PC-9 (cell line): ENCODE results near the gene WNK1. TPM values are rescaled to one million over a fixed set of nuclear protein-coding genes. Genes with fewer than 3 reads are reported as not detected.

Experiments used
- BruUV-seq: library from RNA; stranded (reverse); fragments of 400-500 nt; replicated peaks from 2 replicates; lab custom pipeline; 2021; lab: Mats Ljungman, UMichigan
- CTCF ChIA-PET: fragments of 300-600 bp; sonication (Branson Sonifier 250); formaldehyde crosslinking; loops from one replicate; lab custom pipeline; 2022; ENCODE audit warnings: antibody characterized with exemption; lab: Charles Lee
- POLR2A ChIA-PET: fragments of 300-600 bp; sonication (Branson Sonifier 250); formaldehyde crosslinking; loops from one replicate; lab custom pipeline; 2022; ENCODE audit warnings: antibody characterized with exemption; ENCODE audit not compliant: unreplicated experiment; lab: Charles Lee
- DNase-seq, 2 experiments: peaks; one replicate each; pipeline versions ENCODE4 v3.0.0 to v3.0.0-alpha.2; 2015 to 2022; ENCODE audit warnings: mixed read lengths in 1 of 2
- H2AFZ ChIP-seq: fragments of 200-600 bp; sonication (generic); 2 replicates; pipeline ENCODE4 v1.8.1; 2017; ENCODE audit warnings: antibody characterized with exemption
- H3F3A ChIP-seq: fragments of 200-600 bp; sonication (generic); 2 replicates; pipeline ENCODE4 v1.8.1; 2017; ENCODE audit warnings: antibody characterized with exemption, mild to moderate bottlenecking, low read depth; ENCODE audit not compliant: insufficient read depth
- H3K27ac ChIP-seq: fragments of 200-600 bp; sonication (generic); 2 replicates; pipeline ENCODE4 v1.6.1; 2016; ENCODE audit warnings: mixed run types
- H3K27me3 ChIP-seq: fragments of 200-600 bp; sonication (generic); 2 replicates; pipeline ENCODE4 v1.6.1; 2016; ENCODE audit warnings: low read depth, mixed run types; ENCODE audit not compliant: insufficient read depth
- H3K36me3 ChIP-seq: fragments of 200-600 bp; sonication (generic); 2 replicates; pipeline ENCODE4 v1.6.1; 2016; ENCODE audit warnings: low read depth, mixed run types
- H3K4me1 ChIP-seq: fragments of 200-600 bp; sonication (generic); replicated peaks from 2 replicates; pipeline ENCODE4 v1.6.1; 2016; ENCODE audit warnings: mixed run types; ENCODE audit not compliant: insufficient read depth
- H3K4me2 ChIP-seq: fragments of 200-600 bp; sonication (generic); 2 replicates; pipeline ENCODE4 v1.6.1; 2017; ENCODE audit warnings: mixed run types
- H3K4me3 ChIP-seq: fragments of 200-600 bp; sonication (generic); 2 replicates; pipeline ENCODE4 v1.6.1; 2016; ENCODE audit warnings: mixed run types
- H3K79me2 ChIP-seq: fragments of 200-600 bp; sonication (generic); 2 replicates; pipeline ENCODE4 v1.6.1; 2017; ENCODE audit warnings: low read depth, mixed run types
- H3K9me2 ChIP-seq: fragments of 200-600 bp; sonication (generic); 2 replicates; pipeline ENCODE4 v1.8.1; 2017; ENCODE audit warnings: mild to moderate bottlenecking; ENCODE audit not compliant: insufficient read depth
- H3K9me3 ChIP-seq: fragments of 200-600 bp; sonication (generic); 2 replicates; pipeline ENCODE4 v1.8.1; 2016; ENCODE audit warnings: low read depth; ENCODE audit not compliant: insufficient read depth
- H4K20me1 ChIP-seq: fragments of 200-600 bp; sonication (generic); 2 replicates; pipeline ENCODE4 v1.8.1; 2017; ENCODE audit not compliant: insufficient read depth
- CTCF ChIP-seq: fragments of 200-600 bp; sonication (generic); conservative IDR thresholded peaks from 2 replicates; pipeline ENCODE4 v1.6.1; 2017; ENCODE audit warnings: mixed run types, antibody characterized with exemption, mild to moderate bottlenecking, moderate library complexity
- EZH2 ChIP-seq: fragments of 200-600 bp; sonication (generic); IDR thresholded peaks from 2 replicates; pipeline ENCODE4 v1.8.0; 2017; ENCODE audit warnings: antibody characterized with exemption, low read depth
- intact Hi-C: fragments of 100-400 bp; cut with micrococcal nuclease; formaldehyde crosslinking; loops from one replicate; pipeline ENCODE4 v1.10.0; 2022; ENCODE audit not compliant: unreplicated experiment
- total RNA-seq: library from RNA; stranded (reverse); gene quantifications from 2 replicates; pipeline ENCODE4 v1.2.3, GENCODE V29; 2021

The WNK1 gene
- total RNA-seq, 1 experiment from 2014 or later = 142 TPM

GRCh38 chr12:739349-739748 is 13.0 kb upstream of the WNK1 start:
- H3K27me3 ChIP-seq = no peaks in the 10 kb centered on the region
- H3K9me3 ChIP-seq = no peaks in the 10 kb centered on the region
- H3K4me1 ChIP-seq = no peaks in the 10 kb centered on the region
- no peak overlapping the region for H3K4me2 ChIP-seq
- no peak overlapping the region for H3K4me3 ChIP-seq
- no peaks in the 10 kb centered on the region for H4K20me1 ChIP-seq
- H3K27ac ChIP-seq = no peak overlapping the region
- H2AFZ ChIP-seq = no peak overlapping the region
- ChIA-PET CTCF (no interaction called here), POLR2A (no interaction called here)
- intact Hi-C loops = no loop called here
- no peaks in the 10 kb centered on the region for H3K36me3 ChIP-seq
- no TSS peak for BruUV-seq
- H3F3A ChIP-seq = no peaks in the 10 kb centered on the region
- DNase-seq = no peak
- peaks cover 4% of the 10 kb centered on the region; the same call in 1 of the 2 replicates for H3K9me2 ChIP-seq
- no peak for TF ChIP-seq EZH2
- no peak for TF ChIP-seq CTCF
- H3K79me2 ChIP-seq = no peaks in the 10 kb centered on the region

GRCh38 chr12:740921-741320 is 11.5 kb upstream of the WNK1 start:
- ChIA-PET CTCF (interaction anchor here (0.6 kb wide), 1 partner anchor 276 kb away, joined by 7 read pairs; no protein-coding TSS in a partner anchor), POLR2A (interaction anchor here (0.5 kb wide), 1 partner anchor 13 kb away, joined by 11 read pairs; no protein-coding TSS in a partner anchor)
- H3K4me2 ChIP-seq = no peak overlapping the region
- no TSS peak for BruUV-seq
- no peaks in the 10 kb centered on the region for H3K4me1 ChIP-seq
- H3K36me3 ChIP-seq = no peaks in the 10 kb centered on the region
- intact Hi-C loops = no loop called here
- no peaks in the 10 kb centered on the region for H3K27me3 ChIP-seq
- H3K27ac ChIP-seq = no peak overlapping the region
- no peaks in the 10 kb centered on the region for H3F3A ChIP-seq
- no peaks in the 10 kb centered on the region for H3K79me2 ChIP-seq
- no peaks in the 10 kb centered on the region for H3K9me3 ChIP-seq
- H2AFZ ChIP-seq = no peak overlapping the region
- H3K9me2 ChIP-seq = peaks cover 4% of the 10 kb centered on the region; the same call in 1 of the 2 replicates
- DNase-seq = no peak
- H3K4me3 ChIP-seq = no peak overlapping the region
- TF ChIP-seq EZH2 (no peak), CTCF (no peak)
- H4K20me1 ChIP-seq = no peaks in the 10 kb centered on the region

GRCh38 chr12:749751-750270 is 2.6 kb upstream of the WNK1 start:
- H3K4me2 ChIP-seq = peak overlapping the region; percentile 78
- peaks cover 25% of the 10 kb centered on the region for H3F3A ChIP-seq
- no peaks in the 10 kb centered on the region for H3K9me3 ChIP-seq
- CTCF ChIA-PET = interaction anchor here (0.5 to 1.6 kb wide), 4 partner anchors 64 to 230 kb away, joined by 3 to 12 read pairs (median 6); no protein-coding TSS in a partner anchor
- H2AFZ ChIP-seq = peak overlapping the region; percentile 14; the same call in 1 of the 2 replicates
- peaks cover 18% of the 10 kb centered on the region for H3K79me2 ChIP-seq
- H4K20me1 ChIP-seq = peaks cover 16% of the 10 kb centered on the region
- DNase-seq = no peak
- POLR2A ChIA-PET = interaction anchor here (0.5 to 0.7 kb wide), 4 partner anchors 13 to 856 kb away, joined by 3 to 6 read pairs (median 4); no protein-coding TSS in a partner anchor
- H3K36me3 ChIP-seq = no peaks in the 10 kb centered on the region
- H3K9me2 ChIP-seq = no peaks in the 10 kb centered on the region
- peaks cover 19% of the 10 kb centered on the region for H3K4me1 ChIP-seq
- intact Hi-C loops = loop anchor here (5.0 kb wide), 3 partner anchors 197 to 842 kb away; partner anchors contain the start of genes FBXL14 and RAD52
- TF ChIP-seq CTCF (no peak), EZH2 (no peak)
- no peak overlapping the region; the same call in 1 of the 2 replicates for H3K27ac ChIP-seq
- no TSS peak for BruUV-seq
- H3K4me3 ChIP-seq = no peak overlapping the region
- H3K27me3 ChIP-seq = no peaks in the 10 kb centered on the region
